AG10803 (cell line): ENCODE measurements around the gene TANC1.

ENCODE experiments used
- DNase-seq: peaks from one replicate; pipeline ENCODE4 v3.0.0; 2010; ENCODE audit warnings: low read depth
- H3K4me3 ChIP-seq: 2 replicates; pipeline ENCODE4 v1.5.1; 2011; ENCODE audit warnings: mild to moderate bottlenecking, low read length, control low read depth
- TF ChIP-seq, protein P1 (sequence below): conservative IDR thresholded peaks from 2 replicates; pipeline ENCODE4 v1.5.1; 2011; ENCODE audit warnings: mild to moderate bottlenecking, low read length, control low read depth, inconsistent platforms

Gene TANC1

DNA sequence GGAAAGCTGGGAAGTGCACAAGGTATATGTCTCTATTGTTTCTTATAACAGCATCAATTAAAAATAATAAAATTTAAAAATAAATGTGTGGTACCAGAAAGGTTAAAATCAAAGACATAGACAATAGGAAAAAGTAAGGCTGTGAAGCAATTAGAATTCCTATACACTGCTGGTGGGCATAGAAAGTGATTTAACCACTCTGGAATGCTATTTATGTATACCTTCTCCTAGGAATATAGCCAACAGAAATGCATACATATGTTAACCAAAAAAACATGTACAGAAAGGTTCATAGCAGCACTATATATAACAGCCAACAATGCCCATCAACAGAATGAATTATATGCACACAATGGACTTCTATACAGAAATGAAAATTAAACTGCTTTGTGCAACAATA lies 275.1 kb downstream of the TANC1 start:
- H3K4me3 ChIP-seq, result no peak overlapping the region
- DNase-seq, result no peak
- TF ChIP-seq, protein P1, sequence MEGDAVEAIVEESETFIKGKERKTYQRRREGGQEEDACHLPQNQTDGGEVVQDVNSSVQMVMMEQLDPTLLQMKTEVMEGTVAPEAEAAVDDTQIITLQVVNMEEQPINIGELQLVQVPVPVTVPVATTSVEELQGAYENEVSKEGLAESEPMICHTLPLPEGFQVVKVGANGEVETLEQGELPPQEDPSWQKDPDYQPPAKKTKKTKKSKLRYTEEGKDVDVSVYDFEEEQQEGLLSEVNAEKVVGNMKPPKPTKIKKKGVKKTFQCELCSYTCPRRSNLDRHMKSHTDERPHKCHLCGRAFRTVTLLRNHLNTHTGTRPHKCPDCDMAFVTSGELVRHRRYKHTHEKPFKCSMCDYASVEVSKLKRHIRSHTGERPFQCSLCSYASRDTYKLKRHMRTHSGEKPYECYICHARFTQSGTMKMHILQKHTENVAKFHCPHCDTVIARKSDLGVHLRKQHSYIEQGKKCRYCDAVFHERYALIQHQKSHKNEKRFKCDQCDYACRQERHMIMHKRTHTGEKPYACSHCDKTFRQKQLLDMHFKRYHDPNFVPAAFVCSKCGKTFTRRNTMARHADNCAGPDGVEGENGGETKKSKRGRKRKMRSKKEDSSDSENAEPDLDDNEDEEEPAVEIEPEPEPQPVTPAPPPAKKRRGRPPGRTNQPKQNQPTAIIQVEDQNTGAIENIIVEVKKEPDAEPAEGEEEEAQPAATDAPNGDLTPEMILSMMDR, result no peak

GRCh38 chr2:159246325-159246988 lies 278.0 kb downstream of the TANC1 start:
- TF ChIP-seq, protein P1, result no peak
- no peak overlapping the region for H3K4me3 ChIP-seq
- no peak for DNase-seq

DNA sequence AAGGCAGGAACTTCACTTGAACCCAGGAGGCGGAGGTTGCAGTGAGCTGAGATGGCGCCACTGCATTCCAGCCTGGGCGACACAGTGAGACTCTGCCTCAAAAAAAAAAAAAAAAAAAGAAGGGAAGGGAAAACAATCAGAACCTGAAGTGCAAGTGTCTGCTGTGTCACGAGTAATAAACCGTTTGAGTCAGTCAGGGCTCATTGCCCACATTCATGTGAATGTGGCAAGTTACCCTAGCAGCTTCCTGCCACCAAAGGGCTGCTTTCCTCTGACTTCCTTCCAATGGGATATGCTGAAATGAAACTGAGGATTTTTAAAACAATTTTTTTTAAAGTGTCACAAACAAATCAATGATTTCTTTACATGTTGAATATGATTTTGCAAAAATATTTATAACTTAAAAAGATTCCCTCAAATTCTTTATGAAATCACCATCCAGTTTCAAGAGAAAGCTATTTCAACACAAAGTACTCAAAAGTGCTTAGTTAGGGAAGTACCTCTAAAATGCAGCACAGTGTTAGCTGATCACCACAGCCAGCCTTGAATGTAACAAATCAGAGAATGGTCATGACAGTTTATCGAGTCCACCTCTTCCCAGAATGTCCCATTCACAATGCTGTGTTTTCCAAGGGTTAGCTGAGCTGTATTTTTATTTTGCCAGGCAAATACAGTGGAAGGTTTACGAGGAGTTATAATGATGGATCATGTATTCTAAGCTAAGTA lies 281.7 kb downstream of the TANC1 start:
- TF ChIP-seq, protein P1, result no peak
- H3K4me3 ChIP-seq, result no peak overlapping the region; the same call in 1 of the 2 replicates
- DNase-seq, result peak; percentile 94

DNA sequence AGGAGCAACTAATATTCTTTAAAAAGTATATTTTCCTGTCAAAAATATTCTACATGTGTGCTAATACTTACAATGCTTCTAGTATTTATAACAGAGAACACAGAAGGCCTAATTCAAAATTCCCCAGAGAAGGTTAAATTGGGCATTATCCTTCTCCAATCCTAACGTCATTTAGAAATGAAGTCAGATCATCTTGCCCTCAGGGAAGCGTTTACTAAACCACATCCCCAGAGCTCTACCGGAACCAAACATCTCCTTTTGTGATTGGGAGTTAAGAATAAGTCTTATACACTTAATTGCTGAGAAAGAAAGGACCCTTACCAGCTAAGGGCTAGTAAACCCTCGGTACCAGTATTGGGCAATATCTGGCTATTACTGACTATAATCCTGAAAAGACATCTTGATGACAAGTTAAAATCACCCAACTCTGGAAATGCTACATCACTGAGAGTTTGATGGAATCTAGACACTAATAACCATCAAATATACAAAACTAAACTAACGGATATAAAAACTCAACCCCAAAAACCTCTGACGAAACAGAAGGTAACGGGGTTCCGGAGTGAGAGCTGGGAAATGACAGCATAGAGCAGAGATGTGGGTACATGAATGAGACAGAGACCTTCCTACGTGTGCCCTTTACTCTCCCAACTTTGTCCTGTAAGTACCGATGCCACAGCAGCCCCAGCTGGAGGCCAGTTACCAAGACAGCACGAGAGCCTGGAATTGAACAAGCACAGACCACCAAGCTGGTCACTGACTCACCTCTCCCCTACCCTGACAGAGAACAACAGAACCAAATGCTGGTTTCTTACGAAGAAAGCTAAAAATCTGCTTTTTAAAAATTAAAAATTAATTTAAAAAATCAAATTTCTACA lies 283.1 kb downstream of the TANC1 start:
- DNase-seq, result no peak
- no peak overlapping the region for H3K4me3 ChIP-seq
- TF ChIP-seq, protein P1, result no peak

- no peak overlapping the region for H3K4me3 ChIP-seq
- DNase-seq, result no peak
- TF ChIP-seq, protein P1, result no peak
These were observed 284.5 kb downstream of the TANC1 start for GRCh38 chr2:159252905-159253304.

DNA sequence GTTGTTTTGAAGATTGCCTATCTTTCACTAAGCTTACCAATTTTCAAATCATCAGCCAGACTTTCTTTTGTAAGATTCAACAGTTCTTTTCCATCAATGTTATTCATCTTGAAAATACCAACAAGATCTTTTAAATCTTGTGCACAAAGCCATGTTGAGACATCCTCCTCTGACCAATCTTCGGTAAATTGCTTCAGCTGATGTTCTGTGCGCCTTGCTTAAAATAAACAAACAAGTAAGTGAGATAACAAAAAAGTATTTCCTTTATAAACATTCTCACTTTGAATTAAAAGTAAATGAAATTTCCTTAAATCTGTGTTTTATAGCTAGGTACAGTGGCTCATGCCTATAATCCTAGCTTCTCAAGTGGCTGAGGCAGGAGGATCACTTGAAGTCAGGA lies 287.7 kb downstream of the TANC1 start:
- H3K4me3 ChIP-seq, result no peak overlapping the region
- TF ChIP-seq, protein P1, result no peak
- no peak for DNase-seq
